Lung (tissue), 12 donors: ENCODE data around the gene FAIM2. TPM values are rescaled to one million over a fixed set of nuclear protein-coding genes. Genes with fewer than 3 reads are reported as not detected.

ENCODE experiments used
- ATAC-seq: fragments of 200-7000 bp; cut with Tn5 transposase; one replicate; pipeline ENCODE4 v1.9.1; 2020; ENCODE audit warnings: moderate number of reproducible peaks; ENCODE audit not compliant: insufficient read depth, low FRiP score
- DNase-seq, 3 donors: peaks; one replicate each; pipeline ENCODE4 v3.0.0-alpha.2; 2013 to 2017
- H3K27ac ChIP-seq, 2 donors: one replicate each; pipeline ENCODE4 v1.5.1; 2013; ENCODE audit warnings: mild to moderate bottlenecking in 2 of 2, moderate library complexity in 2 of 2, control low read depth in 1 of 2, inconsistent platforms in 1 of 2, low read depth in 1 of 2, low read length in 1 of 2
- H3K27me3 ChIP-seq, 3 donors: one replicate each; pipeline ENCODE4 v1.5.1; 2013; ENCODE audit warnings: low read length in 2 of 3; ENCODE audit not compliant: control insufficient read depth in 3 of 3, insufficient read depth in 3 of 3
- H3K36me3 ChIP-seq, 4 donors: one replicate each; pipeline ENCODE4 v1.5.1; 2013; ENCODE audit warnings: low read length in 4 of 4, mild to moderate bottlenecking in 1 of 4, moderate library complexity in 1 of 4; ENCODE audit not compliant: control insufficient read depth in 4 of 4, insufficient read depth in 4 of 4
- H3K4me1 ChIP-seq, 5 donors: one replicate each; pipeline ENCODE4 v1.5.1; 2013; ENCODE audit warnings: low read length in 5 of 5, mild to moderate bottlenecking in 2 of 5, moderate library complexity in 1 of 5; ENCODE audit not compliant: control insufficient read depth in 5 of 5, insufficient read depth in 5 of 5
- H3K4me3 ChIP-seq: one replicate; pipeline ENCODE4 v1.5.1; 2013; ENCODE audit warnings: mild to moderate bottlenecking, control low read depth, moderate library complexity
- H3K9ac ChIP-seq, 2 donors: one replicate each; pipeline ENCODE4 v1.5.1; 2013; ENCODE audit warnings: low read length in 2 of 2, control low read depth in 1 of 2; ENCODE audit not compliant: insufficient read depth in 1 of 2
- H3K9me3 ChIP-seq, 4 donors: one replicate each; pipeline ENCODE4 v1.5.1; 2013; ENCODE audit warnings: low read length in 3 of 4, mild to moderate bottlenecking in 1 of 4, moderate library complexity in 1 of 4; ENCODE audit not compliant: control insufficient read depth in 4 of 4, insufficient read depth in 3 of 4
- WGBS, 2 donors: extraction: QIAGEN DNeasy Blood & Tissue Kit; methylation state at CpG; one replicate each; pipeline ENCODE4 v1.1.7; 2013; 5-methylcytosine and 5-hydroxymethylcytosine counted together
- polyA plus RNA-seq, 2 donors: library from polyadenylated mRNA; stranded (reverse); fragments of 200-250 nt; gene quantifications; one replicate each; pipeline ENCODE4 v1.2.1, GENCODE V29; 2013
- total RNA-seq, 2 donors: library from RNA; depleted of rRNA in 1 of 2; stranded (reverse); fragments of >200 nt in 1 of 2; gene quantifications; one replicate each; pipeline ENCODE4 v1.2.1, GENCODE V29; 2014 to 2021
- TF ChIP-seq, protein P1 (sequence below): IDR thresholded peaks from 2 replicates; pipeline ENCODE4 v1.5.1; 2012; ENCODE audit warnings: mild to moderate bottlenecking; ENCODE audit errors: control extremely low read depth, extremely low read depth
- donor health status: control.
- donor health status: control.
- donor health status: Bipolar disorder and iron deficiency.
- donor health status: healthy.
- donor health status: DM: yes; HTN: yes; CAD: no.

FAIM2 gene
- total and polyA plus RNA-seq, 4 donors = 0.46 to 1.4 (median 0.55) TPM

DNA sequence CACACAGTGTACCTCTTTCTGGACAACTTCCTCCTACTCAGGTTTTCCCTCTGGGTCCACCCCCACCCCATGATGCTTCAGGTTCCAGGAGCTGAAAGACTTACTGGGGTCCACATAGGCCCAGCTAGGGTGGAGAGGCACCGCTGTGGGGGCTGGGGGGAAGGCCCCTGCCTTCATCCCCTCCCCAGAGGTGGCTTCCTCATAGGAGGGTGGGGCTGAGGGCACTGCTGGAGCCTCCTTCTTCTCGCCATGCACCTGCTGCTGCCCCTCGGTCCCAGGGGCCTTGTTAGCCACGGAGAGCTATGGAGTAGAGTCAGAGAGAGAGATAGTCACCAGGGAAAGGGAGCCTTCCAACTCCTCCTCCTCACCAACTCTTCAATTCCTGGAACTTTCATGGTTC is 2.7 kb downstream of the FAIM2 start:
- Histone ChIP-seq H3K9me3 (no peaks in the 10 kb centered on the region), H3K36me3 (no peaks in the 10 kb centered on the region), H3K27me3 (no peaks in the 10 kb centered on the region), H3K4me1 (peaks cover 0 to 14% (median 0%) of the 10 kb centered on the region in 5 donors), H3K9ac (no peak overlapping the region), H3K27ac (no peak overlapping the region), H3K4me3 (no peak overlapping the region)
- WGBS, 2 donors = 80 to 89% methylated on average over 4 of the region's 4 CpGs
- TF ChIP-seq, protein P1, sequence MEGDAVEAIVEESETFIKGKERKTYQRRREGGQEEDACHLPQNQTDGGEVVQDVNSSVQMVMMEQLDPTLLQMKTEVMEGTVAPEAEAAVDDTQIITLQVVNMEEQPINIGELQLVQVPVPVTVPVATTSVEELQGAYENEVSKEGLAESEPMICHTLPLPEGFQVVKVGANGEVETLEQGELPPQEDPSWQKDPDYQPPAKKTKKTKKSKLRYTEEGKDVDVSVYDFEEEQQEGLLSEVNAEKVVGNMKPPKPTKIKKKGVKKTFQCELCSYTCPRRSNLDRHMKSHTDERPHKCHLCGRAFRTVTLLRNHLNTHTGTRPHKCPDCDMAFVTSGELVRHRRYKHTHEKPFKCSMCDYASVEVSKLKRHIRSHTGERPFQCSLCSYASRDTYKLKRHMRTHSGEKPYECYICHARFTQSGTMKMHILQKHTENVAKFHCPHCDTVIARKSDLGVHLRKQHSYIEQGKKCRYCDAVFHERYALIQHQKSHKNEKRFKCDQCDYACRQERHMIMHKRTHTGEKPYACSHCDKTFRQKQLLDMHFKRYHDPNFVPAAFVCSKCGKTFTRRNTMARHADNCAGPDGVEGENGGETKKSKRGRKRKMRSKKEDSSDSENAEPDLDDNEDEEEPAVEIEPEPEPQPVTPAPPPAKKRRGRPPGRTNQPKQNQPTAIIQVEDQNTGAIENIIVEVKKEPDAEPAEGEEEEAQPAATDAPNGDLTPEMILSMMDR = no peak
- ATAC-seq = no peak
- no peak for DNase-seq

GRCh38 chr12:49900371-49900770 is 3.3 kb downstream of the FAIM2 start:
- WGBS, 2 donors = 72 to 78% methylated on average over 6 of the region's 6 CpGs
- H3K27me3 ChIP-seq = no peaks in the 10 kb centered on the region
- H3K4me1 ChIP-seq = peaks cover 0 to 14% (median 0%) of the 10 kb centered on the region in 5 donors
- H3K27ac ChIP-seq = no peak overlapping the region
- TF ChIP-seq, protein P1 = no peak
- no peaks in the 10 kb centered on the region for H3K36me3 ChIP-seq
- no peak overlapping the region for H3K9ac ChIP-seq
- H3K4me3 ChIP-seq = no peak overlapping the region
- ATAC-seq (no peak), DNase-seq (no peak)
- H3K9me3 ChIP-seq = no peaks in the 10 kb centered on the region

DNA sequence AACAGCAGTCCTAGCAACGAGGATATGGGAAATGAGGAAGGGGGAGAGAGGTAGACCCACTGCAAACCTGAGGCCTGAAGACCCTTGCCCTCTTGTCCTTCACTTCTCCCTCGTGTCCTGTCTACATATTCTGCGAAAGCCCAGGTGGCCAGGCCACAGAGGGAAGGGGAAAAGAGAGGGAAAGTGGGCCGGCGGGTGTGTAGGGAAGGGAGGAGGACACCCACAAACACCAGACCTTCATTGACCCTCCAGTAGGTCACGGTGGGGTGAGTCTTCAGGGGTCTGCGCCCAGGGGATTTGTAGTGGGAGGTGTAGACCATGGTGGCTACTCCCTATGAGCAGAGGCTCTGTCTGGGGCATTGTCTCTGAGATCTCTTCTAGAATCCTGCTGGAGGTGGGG is 3.8 kb downstream of the FAIM2 start:
- H3K9me3 ChIP-seq = no peaks in the 10 kb centered on the region
- ATAC-seq = no peak
- TF ChIP-seq, protein P1 = no peak
- H3K4me3 ChIP-seq = no peak overlapping the region
- no peaks in the 10 kb centered on the region for H3K36me3 ChIP-seq
- H3K27me3 ChIP-seq = no peaks in the 10 kb centered on the region
- H3K4me1 ChIP-seq = peaks cover 0 to 14% (median 0%) of the 10 kb centered on the region in 5 donors
- H3K27ac ChIP-seq = no peak overlapping the region
- no peak overlapping the region for H3K9ac ChIP-seq
- no peak for DNase-seq
- 88 to 89% methylated on average over 7 of the region's 7 CpGs for WGBS, 2 donors

DNA sequence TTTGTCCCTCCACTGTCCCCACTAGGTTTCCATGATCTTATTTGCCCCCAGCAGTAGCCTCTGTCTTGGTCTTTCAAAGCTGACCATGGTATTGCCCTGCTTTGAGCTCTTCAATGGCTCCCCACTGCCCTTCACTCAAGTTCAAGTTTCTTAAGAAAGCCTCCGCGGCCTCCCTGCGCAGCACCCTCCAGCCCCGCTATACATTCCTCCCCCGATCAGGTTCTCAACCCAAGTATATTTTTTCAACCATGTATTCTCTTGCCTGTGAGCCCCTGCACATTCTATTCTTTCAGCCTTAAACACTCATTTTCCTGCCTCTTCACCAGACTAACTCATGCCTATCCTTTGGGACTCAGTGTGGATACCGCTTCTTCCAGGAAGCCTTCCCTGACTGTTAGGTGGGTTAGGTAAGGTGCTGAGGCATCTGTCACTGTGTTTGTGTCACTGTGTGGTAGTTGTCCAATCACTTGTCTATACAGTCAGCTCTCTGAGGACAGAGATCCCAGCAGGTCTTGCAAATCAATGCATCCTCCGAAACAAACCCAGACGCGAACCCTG is 4.3 kb downstream of the FAIM2 start:
- 97% methylated on average over 9 of the region's 9 CpGs for WGBS, 2 donors
- H3K27ac ChIP-seq = no peak overlapping the region
- TF ChIP-seq, protein P1 = no peak
- no peak overlapping the region for H3K9ac ChIP-seq
- H3K36me3 ChIP-seq = no peaks in the 10 kb centered on the region
- no peak for DNase-seq
- H3K9me3 ChIP-seq = no peaks in the 10 kb centered on the region
- peaks cover 0 to 11% (median 0%) of the 10 kb centered on the region in 5 donors for H3K4me1 ChIP-seq
- H3K4me3 ChIP-seq = no peak overlapping the region
- H3K27me3 ChIP-seq = no peaks in the 10 kb centered on the region
- no peak for ATAC-seq
